Liver (tissue), 3 donors: ENCODE data around the gene BCAT1.

ENCODE experiments used
- EGR1 ChIP-seq, 2 donors: IDR thresholded peaks; 2 replicates each; pipeline ENCODE4 v1.6.1; 2016 to 2018; ENCODE audit warnings: antibody characterized with exemption in 2 of 2, low read depth in 2 of 2
- GABPA ChIP-seq, 2 donors: IDR thresholded peaks in 1 of 2; conservative IDR thresholded peaks in 1 of 2; 2 replicates each; pipeline ENCODE4 v1.6.1; 2016; ENCODE audit warnings: antibody characterized with exemption in 2 of 2, mild to moderate bottlenecking in 1 of 2, moderate library complexity in 1 of 2
- HNF4G ChIP-seq: IDR thresholded peaks from 2 replicates; pipeline ENCODE4 v1.6.1; 2016; ENCODE audit warnings: antibody characterized with exemption
- JUND ChIP-seq, 2 donors: IDR thresholded peaks; 2 replicates each; pipeline ENCODE4 v1.6.1; 2016; ENCODE audit warnings: antibody characterized with exemption in 2 of 2
- RAD21 ChIP-seq, 2 donors: IDR thresholded peaks; 2 replicates each; pipeline ENCODE4 v1.6.1; 2016; ENCODE audit warnings: antibody characterized with exemption in 2 of 2, mild to moderate bottlenecking in 2 of 2
- SP1 ChIP-seq: IDR thresholded peaks from 2 replicates; pipeline ENCODE4 v1.6.1; 2018; ENCODE audit warnings: antibody characterized with exemption, mild to moderate bottlenecking
- YY1 ChIP-seq: IDR thresholded peaks from 2 replicates; pipeline ENCODE4 v1.6.1; 2016; ENCODE audit warnings: antibody characterized with exemption, mild to moderate bottlenecking
- TF ChIP-seq, protein P1 (sequence below): fragments of 150-350 bp; IDR thresholded peaks from 2 replicates; pipeline ENCODE4 v1.5.1; 2017; ENCODE audit warnings: improper control_type of control experiment, low read depth, low read length; ENCODE audit not compliant: missing input control
- TF ChIP-seq, protein P2 (sequence below): IDR thresholded peaks from 2 replicates; pipeline ENCODE4 v1.6.1; 2016; ENCODE audit warnings: antibody characterized with exemption, mild to moderate bottlenecking
- TF ChIP-seq, protein P3 (sequence below): IDR thresholded peaks from 2 replicates; pipeline ENCODE4 v1.6.1; 2016; ENCODE audit warnings: antibody characterized with exemption
- TF ChIP-seq, protein P4 (sequence below): IDR thresholded peaks from 2 replicates; pipeline ENCODE4 v1.6.1; 2016; ENCODE audit warnings: antibody characterized with exemption
- donor health status: healthy.
- donor health status: healthy.

DNA sequence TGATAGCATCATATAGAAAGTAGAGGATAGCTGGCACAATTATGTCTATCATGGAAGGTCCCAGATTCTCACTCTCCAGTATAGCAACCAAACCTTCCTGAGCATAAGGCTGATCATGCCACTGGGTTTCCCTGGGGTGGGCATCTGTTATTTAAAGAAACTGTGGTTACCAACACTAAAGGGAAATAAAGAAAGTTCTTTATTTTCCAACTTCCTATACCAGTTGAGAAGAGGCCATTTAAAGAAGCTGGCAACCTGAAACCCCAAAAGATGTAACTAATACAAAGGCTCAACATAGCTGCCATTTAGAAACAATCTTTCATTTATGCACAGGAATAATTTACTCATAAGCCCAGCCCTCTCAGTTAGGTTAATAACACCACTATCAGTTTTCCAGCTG, 3.1 kb downstream of the BCAT1 start:
- TF ChIP-seq, protein P1, sequence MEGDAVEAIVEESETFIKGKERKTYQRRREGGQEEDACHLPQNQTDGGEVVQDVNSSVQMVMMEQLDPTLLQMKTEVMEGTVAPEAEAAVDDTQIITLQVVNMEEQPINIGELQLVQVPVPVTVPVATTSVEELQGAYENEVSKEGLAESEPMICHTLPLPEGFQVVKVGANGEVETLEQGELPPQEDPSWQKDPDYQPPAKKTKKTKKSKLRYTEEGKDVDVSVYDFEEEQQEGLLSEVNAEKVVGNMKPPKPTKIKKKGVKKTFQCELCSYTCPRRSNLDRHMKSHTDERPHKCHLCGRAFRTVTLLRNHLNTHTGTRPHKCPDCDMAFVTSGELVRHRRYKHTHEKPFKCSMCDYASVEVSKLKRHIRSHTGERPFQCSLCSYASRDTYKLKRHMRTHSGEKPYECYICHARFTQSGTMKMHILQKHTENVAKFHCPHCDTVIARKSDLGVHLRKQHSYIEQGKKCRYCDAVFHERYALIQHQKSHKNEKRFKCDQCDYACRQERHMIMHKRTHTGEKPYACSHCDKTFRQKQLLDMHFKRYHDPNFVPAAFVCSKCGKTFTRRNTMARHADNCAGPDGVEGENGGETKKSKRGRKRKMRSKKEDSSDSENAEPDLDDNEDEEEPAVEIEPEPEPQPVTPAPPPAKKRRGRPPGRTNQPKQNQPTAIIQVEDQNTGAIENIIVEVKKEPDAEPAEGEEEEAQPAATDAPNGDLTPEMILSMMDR: no peak
- TF ChIP-seq RAD21 (IDR thresholded peaks at IDR 0.05) (no peak), GABPA (IDR thresholded peaks at IDR 0.05 in 1 of 2, conservative IDR thresholded peaks at IDR 0.05 in 1 of 2) (no peak), HNF4G (no peak), YY1 (no peak), JUND (IDR thresholded peaks at IDR 0.05) (no peak), SP1 (no peak), EGR1 (IDR thresholded peaks at IDR 0.05; ENCODE audit: low read depth in 2 of 2) (no peak)
- TF ChIP-seq, protein P2, sequence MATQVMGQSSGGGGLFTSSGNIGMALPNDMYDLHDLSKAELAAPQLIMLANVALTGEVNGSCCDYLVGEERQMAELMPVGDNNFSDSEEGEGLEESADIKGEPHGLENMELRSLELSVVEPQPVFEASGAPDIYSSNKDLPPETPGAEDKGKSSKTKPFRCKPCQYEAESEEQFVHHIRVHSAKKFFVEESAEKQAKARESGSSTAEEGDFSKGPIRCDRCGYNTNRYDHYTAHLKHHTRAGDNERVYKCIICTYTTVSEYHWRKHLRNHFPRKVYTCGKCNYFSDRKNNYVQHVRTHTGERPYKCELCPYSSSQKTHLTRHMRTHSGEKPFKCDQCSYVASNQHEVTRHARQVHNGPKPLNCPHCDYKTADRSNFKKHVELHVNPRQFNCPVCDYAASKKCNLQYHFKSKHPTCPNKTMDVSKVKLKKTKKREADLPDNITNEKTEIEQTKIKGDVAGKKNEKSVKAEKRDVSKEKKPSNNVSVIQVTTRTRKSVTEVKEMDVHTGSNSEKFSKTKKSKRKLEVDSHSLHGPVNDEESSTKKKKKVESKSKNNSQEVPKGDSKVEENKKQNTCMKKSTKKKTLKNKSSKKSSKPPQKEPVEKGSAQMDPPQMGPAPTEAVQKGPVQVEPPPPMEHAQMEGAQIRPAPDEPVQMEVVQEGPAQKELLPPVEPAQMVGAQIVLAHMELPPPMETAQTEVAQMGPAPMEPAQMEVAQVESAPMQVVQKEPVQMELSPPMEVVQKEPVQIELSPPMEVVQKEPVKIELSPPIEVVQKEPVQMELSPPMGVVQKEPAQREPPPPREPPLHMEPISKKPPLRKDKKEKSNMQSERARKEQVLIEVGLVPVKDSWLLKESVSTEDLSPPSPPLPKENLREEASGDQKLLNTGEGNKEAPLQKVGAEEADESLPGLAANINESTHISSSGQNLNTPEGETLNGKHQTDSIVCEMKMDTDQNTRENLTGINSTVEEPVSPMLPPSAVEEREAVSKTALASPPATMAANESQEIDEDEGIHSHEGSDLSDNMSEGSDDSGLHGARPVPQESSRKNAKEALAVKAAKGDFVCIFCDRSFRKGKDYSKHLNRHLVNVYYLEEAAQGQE: no peak
- TF ChIP-seq, protein P3, sequence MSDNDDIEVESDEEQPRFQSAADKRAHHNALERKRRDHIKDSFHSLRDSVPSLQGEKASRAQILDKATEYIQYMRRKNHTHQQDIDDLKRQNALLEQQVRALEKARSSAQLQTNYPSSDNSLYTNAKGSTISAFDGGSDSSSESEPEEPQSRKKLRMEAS: no peak
- TF ChIP-seq, protein P4, sequence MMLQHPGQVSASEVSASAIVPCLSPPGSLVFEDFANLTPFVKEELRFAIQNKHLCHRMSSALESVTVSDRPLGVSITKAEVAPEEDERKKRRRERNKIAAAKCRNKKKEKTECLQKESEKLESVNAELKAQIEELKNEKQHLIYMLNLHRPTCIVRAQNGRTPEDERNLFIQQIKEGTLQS: no peak
